HG03378 (cell line): Measurements from ENCODE around the gene ALCAM.

Source experiments
- ATAC-seq: cut with Tn5 transposase; IDR thresholded peaks from one replicate; pipeline ENCODE4 v1.9.1; 2021; ENCODE audit warnings: mild to moderate bottlenecking, moderate library complexity; ENCODE audit not compliant: unreplicated experiment

Gene ALCAM

GRCh38 chr3:105521770-105522169, 155.1 kb downstream of the ALCAM start:
- ATAC-seq = no peak

DNA sequence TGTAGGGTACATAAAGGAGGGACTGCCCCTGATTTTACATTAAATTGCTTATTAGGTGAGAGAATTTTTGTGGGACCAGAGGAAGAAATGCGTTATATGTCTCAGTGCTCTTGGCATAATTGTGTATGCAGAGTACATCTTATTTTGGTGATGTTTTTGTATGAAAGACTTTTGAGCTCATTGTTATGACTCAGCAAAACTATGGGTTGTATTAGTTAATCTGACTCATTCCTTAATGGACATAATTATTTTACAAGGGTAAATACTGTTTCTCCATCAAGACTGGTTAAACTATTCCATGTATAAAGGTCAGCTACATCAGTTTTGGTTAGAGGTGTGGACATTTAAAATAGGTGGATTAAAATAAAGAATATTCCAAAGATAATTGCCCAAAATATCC, 156.8 kb downstream of the ALCAM start:
- ATAC-seq = no peak

DNA sequence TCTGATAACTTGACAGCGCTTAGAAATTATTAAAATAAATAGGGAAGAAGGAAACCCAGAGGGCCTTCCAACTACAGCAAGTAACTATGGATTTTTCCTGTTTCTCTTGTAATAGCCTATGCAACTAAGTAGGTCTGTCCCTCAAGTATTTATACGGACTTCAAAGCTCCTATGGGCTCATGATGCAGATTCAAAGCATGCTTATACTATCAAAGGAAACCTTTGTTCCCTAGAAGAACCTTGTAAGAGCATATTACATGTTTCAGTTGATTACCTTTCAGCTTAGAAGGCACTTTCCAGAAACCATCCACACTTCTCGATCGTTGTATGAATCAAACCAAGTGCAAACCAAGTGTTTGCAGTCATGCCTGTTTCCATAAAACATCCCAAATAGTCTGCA, 158.8 kb downstream of the ALCAM start:
- ATAC-seq = no peak

- no peak for ATAC-seq
Observed at GRCh38 chr3:105526360-105527111, 159.8 kb downstream of the ALCAM start.

GRCh38 chr3:105527535-105527934, 160.8 kb downstream of the ALCAM start:
- no peak for ATAC-seq

GRCh38 chr3:105527949-105528348, 161.2 kb downstream of the ALCAM start:
- ATAC-seq = peak; percentile 88

- ATAC-seq = no peak
Observed at GRCh38 chr3:105528955-105529354, 162.2 kb downstream of the ALCAM start.

DNA sequence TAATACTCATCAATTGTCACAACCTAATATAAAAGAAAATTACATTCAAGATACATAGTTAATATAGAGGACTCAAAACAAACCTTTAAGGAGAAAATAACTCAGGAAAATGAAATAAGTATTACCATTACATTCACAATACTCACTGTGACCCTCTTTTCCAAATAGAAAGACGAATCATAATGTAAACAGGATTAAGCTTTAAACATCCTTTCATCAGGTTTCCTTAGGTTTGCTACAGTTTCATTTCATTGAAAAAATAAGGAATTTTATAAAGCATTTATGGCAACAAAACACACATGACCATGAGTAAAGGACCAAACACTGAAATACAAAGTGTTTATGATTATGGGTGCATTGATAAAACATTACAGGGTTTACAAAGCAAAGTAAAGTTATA, 162.7 kb downstream of the ALCAM start:
- ATAC-seq = no peak

- no peak for ATAC-seq
Observed at GRCh38 chr3:105532251-105532650, 165.5 kb downstream of the ALCAM start.

DNA sequence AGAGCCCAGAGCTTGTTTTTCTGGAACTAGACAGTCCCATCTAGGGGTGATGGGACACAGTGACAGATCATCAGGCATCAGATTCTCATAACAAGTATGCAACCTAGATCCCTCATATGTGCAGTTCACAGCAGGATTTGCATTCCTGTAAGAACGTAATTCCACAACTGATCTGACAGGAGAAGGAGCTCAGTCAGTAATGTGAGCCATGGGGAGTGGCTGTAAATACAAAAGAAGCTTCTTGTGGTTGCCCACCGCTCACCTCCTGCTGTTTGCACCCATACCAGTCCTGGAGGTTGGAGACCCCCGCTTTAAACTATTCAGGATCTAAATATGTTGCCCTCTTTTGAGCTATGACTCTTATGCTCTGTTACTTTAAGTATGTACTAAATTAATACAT, 167.3 kb downstream of the ALCAM start:
- no peak for ATAC-seq

- ATAC-seq = no peak
Observed at GRCh38 chr3:105534491-105534890, 167.8 kb downstream of the ALCAM start.

GRCh38 chr3:105537371-105538080, 170.8 kb downstream of the ALCAM start:
- no peak for ATAC-seq

DNA sequence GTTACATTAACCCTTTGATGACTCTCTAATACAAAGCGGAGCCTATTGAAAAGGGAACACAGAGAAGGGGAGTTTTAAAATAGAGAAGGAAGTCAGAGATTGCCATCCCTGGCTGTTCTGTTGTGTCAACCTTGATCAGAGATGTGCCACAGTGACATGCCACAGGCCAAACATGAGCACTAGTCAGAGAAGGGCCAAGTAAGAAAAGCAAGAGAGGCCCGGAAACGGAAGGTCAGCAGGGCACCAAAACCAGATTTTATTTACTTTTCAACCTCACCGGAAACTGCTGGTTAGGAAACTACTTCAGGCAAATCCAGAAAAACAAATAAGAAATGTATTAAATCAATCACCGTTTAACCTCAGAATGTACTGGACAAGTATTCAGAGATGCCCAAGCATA, 171.8 kb downstream of the ALCAM start:
- ATAC-seq = no peak

- no peak for ATAC-seq
Observed at GRCh38 chr3:105539897-105540296, 173.2 kb downstream of the ALCAM start.

DNA sequence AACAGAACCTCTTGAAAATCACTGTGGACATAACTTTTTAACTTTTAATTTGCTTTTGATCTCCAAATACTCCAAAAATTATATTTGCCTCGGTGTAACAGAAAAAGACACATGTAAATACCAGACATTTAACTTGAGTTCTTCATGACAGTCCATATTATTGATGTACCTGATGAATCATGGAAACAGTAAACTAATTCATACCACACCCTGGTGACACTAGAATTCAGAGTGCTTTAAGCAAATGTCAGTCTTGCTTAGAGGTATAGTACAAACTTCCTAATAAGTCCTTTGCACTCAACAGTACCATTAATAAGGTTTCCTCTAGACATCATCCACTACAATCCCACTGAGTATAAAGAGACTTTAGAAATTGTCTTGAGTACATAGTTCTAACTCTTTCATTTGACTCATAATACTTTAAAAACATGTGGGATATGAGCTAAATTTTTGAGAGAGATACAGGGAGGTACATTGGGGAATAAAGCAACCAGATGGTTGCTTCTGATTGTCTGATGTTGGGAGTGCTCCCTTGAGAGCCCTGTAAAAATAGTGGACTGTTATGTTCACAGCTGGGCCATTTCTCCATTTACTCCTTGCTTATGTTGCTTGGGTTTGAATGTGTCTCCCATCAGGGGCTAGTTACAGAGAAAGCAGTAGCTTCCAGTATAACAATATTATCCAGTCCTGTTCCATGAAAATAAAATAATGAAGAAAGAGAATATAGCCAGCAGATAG, 175.7 kb downstream of the ALCAM start:
- ATAC-seq = no peak

DNA sequence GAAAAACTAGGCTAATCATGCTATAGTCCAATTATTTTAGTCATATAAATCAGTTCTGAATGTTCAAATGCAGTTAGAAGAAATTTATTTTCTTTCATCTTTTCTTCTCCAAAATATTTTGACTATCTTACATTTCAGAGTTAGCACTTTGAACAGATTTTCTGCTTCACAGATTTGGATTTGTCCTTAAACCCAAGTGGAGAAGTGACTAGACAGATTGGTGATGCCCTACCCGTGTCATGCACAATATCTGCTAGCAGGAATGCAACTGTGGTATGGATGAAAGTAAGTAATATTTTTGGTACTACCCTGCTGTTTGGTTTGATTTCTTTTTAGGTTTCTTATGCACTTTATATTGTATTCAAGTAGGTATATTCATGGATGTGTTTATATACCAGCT, 178.3 kb downstream of the ALCAM start:
- no peak for ATAC-seq

DNA sequence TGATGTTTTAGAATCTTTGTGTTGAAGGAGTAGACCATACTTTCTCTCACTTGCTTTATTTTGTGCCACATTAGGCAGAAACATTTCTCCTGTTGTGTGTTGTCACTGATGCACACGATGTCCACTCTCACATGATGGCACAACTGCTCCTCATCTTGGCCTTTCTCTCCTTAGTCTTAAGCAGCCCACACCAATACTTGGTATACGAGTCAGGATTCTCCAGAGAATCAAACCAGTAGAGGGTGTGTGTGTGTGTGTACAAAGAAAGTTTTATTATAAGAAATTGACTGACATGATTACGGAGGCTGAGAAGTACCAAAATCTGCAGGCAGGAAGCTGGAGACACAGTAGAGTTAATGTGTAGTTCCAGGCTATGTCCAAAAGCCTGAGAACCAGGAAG, 187.1 kb downstream of the ALCAM start:
- ATAC-seq = no peak

GRCh38 chr3:105555206-105555605, 188.5 kb downstream of the ALCAM start:
- no peak for ATAC-seq

DNA sequence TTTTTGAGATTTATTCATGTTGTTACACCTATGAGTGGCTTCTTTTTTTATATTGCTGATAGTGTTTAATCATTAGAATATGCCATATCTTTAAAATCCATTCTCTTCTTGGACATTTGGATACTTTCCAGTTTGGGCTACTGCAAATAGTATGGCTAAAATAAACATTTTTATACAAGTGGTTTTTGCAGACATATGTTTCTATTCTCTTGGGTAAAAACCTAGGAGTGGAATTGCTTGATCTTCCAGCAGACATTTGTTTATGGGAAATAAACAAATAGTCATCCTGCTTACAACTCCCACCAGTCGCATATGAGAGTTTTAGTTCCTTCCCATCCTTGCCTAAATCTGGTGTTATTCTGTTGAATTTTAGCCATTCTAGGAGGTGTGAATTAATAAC, 193.1 kb downstream of the ALCAM start:
- ATAC-seq = no peak

- ATAC-seq = no peak
Observed at GRCh38 chr3:105561876-105562275, 195.2 kb downstream of the ALCAM start.

GRCh38 chr3:105564546-105565288, 198.0 kb downstream of the ALCAM start:
- no peak for ATAC-seq
